GM04504 (cell line): ENCODE results near the gene C6orf15.

Experiments
- DNase-seq: peaks from one replicate; pipeline ENCODE4 v3.0.0-alpha.2; 2012; ENCODE audit warnings: low read depth

The C6orf15 gene

GRCh38 chr6:31107052-31107451 is 5.3 kb downstream of the C6orf15 start:
- no peak for DNase-seq

GRCh38 chr6:31103136-31103535 is 9.2 kb downstream of the C6orf15 start:
- no peak for DNase-seq

GRCh38 chr6:31098449-31098938 is 13.9 kb downstream of the C6orf15 start:
- DNase-seq, result no peak

GRCh38 chr6:31096656-31097055 is 15.7 kb downstream of the C6orf15 start:
- DNase-seq, result no peak

GRCh38 chr6:31096215-31096614 is 16.2 kb downstream of the C6orf15 start:
- DNase-seq, result no peak

GRCh38 chr6:31094389-31094881 is 17.9 kb downstream of the C6orf15 start:
- DNase-seq, result no peak

- DNase-seq, result no peak
Observed at GRCh38 chr6:31092769-31093505, 19.4 kb downstream of the C6orf15 start.

- no peak for DNase-seq
Observed at GRCh38 chr6:31092238-31092637, 20.1 kb downstream of the C6orf15 start.

GRCh38 chr6:31091680-31092079 is 20.7 kb downstream of the C6orf15 start:
- DNase-seq, result no peak

- no peak for DNase-seq
Observed at GRCh38 chr6:31090973-31091364, 21.4 kb downstream of the C6orf15 start.

GRCh38 chr6:31090275-31090972 is 22.0 kb downstream of the C6orf15 start:
- no peak for DNase-seq

- peak; percentile 77 for DNase-seq
Observed at GRCh38 chr6:31087494-31088089, 24.8 kb downstream of the C6orf15 start.

GRCh38 chr6:31086788-31087440 is 25.5 kb downstream of the C6orf15 start:
- no peak for DNase-seq

GRCh38 chr6:31083742-31084354 is 28.5 kb downstream of the C6orf15 start:
- no peak for DNase-seq

GRCh38 chr6:31081872-31082271 is 30.5 kb downstream of the C6orf15 start:
- no peak for DNase-seq

GRCh38 chr6:31079656-31080261 is 32.6 kb downstream of the C6orf15 start:
- DNase-seq, result no peak

- no peak for DNase-seq
Observed at GRCh38 chr6:31076611-31077010, 35.8 kb downstream of the C6orf15 start.

- DNase-seq, result no peak
Observed at GRCh38 chr6:31075528-31075927, 36.8 kb downstream of the C6orf15 start.

GRCh38 chr6:31074401-31074800 is 38.0 kb downstream of the C6orf15 start:
- no peak for DNase-seq

GRCh38 chr6:31070711-31071197 is 41.6 kb downstream of the C6orf15 start:
- DNase-seq, result peak; percentile 60

- peak; percentile 57 for DNase-seq
Observed at GRCh38 chr6:31068669-31069340, 43.6 kb downstream of the C6orf15 start.
